Spleen (tissue), 11 donors: ENCODE data around the gene OVOL3. TPM values are rescaled to one million over a fixed set of nuclear protein-coding genes. Genes with fewer than 3 reads are reported as not detected.

Source experiments
- DNase-seq: peaks from one replicate; pipeline ENCODE4 v3.0.0-alpha.2; 2020
- H3K27ac ChIP-seq, 8 donors: fragments of 200-600 bp; sonication (generic) in 7 of 8; 1 replicate in 4 of 8; 2 replicates in 4 of 8; pipeline versions ENCODE4 v1.5.0 to v1.8.0; 2016 to 2021; ENCODE audit warnings: inconsistent platforms in 4 of 8, mild to moderate bottlenecking in 4 of 8, moderate library complexity in 1 of 8
- H3K27me3 ChIP-seq, 7 donors: fragments of 200-600 bp; sonication (generic) in 6 of 7; replicated peaks in 1 of 7; 1 replicate in 4 of 7; 2 replicates in 3 of 7; pipeline versions ENCODE4 v1.5.0 to v1.8.0; 2016 to 2021; ENCODE audit warnings: inconsistent platforms in 3 of 7, mild to moderate bottlenecking in 1 of 7
- H3K36me3 ChIP-seq, 6 donors: fragments of 200-600 bp; sonication (generic) in 5 of 6; 1 replicate in 4 of 6; 2 replicates in 2 of 6; pipeline versions ENCODE4 v1.5.0 to v1.8.0; 2016 to 2021; ENCODE audit warnings: inconsistent platforms in 2 of 6
- H3K4me1 ChIP-seq, 6 donors: fragments of 200-600 bp; sonication (generic) in 5 of 6; 1 replicate in 3 of 6; 2 replicates in 3 of 6; pipeline versions ENCODE4 v1.5.0 to v1.8.0; 2016 to 2021; ENCODE audit warnings: inconsistent platforms in 3 of 6
- H3K4me3 ChIP-seq, 8 donors: fragments of 200-600 bp; sonication (generic) in 7 of 8; 1 replicate in 4 of 8; 2 replicates in 4 of 8; pipeline versions ENCODE4 v1.5.0 to v1.8.0; 2016 to 2021; ENCODE audit warnings: inconsistent platforms in 4 of 8, mild to moderate bottlenecking in 4 of 8, moderate library complexity in 2 of 8
- H3K9me3 ChIP-seq, 8 donors: fragments of 200-600 bp; sonication (generic) in 7 of 8; 1 replicate in 4 of 8; 2 replicates in 4 of 8; pipeline versions ENCODE4 v1.5.0 to v1.8.0; 2016 to 2021; ENCODE audit warnings: inconsistent platforms in 4 of 8
- POLR2A ChIP-seq, 3 donors: fragments of 450-650 bp; IDR thresholded peaks; one replicate each; pipeline ENCODE4 v1.5.1; 2017; ENCODE audit warnings: antibody characterized with exemption in 3 of 3, mild to moderate bottlenecking in 1 of 3
- POLR2AphosphoS5 ChIP-seq, 3 donors: sonication (generic); formaldehyde crosslinking; IDR thresholded peaks; one replicate each; pipeline ENCODE4 v1.5.1; 2017; ENCODE audit warnings: antibody characterized with exemption in 3 of 3
- WGBS, 5 donors: extraction: QIAGEN DNeasy Blood & Tissue Kit in 3 of 5; methylation state at CpG; one replicate each; pipeline versions ENCODE4 v1.1.5 to v1.1.7; 2013 to 2018; 5-methylcytosine and 5-hydroxymethylcytosine counted together
- intact Hi-C: fragments of 100-400 bp; cut with DNase I; formaldehyde crosslinking; loops from one replicate; pipeline ENCODE4 v1.15.0; 2023; ENCODE audit warnings: low total_unique reads
- polyA plus RNA-seq, 3 donors: library from polyadenylated mRNA; stranded (reverse); fragments of 200-250 nt; gene quantifications; one replicate each; pipeline ENCODE4 v1.2.1, GENCODE V29; 2013
- total RNA-seq, 7 donors: library from RNA; depleted of rRNA in 3 of 7; stranded (reverse); fragments of >200 nt in 3 of 7; fragmentation: NEBNext Ultra II Directional in 4 of 7; extraction: Animal tissue kit (Norgen Biotek cat#: 25700) in 4 of 7; gene quantifications; one replicate each; pipeline versions ENCODE4 v1.1.0 to v1.2.1, GENCODE V29; 2016 to 2021
- TF ChIP-seq, protein P1 (sequence below), 11 experiments: fragments of 200-600 bp in 7 of 11; fragments of 450-650 bp in 4 of 11; sonication (generic) in 4 of 11; IDR thresholded peaks in 8 of 11; conservative IDR thresholded peaks in 3 of 11; 1 replicate in 7 of 11; 2 replicates in 4 of 11; pipeline versions ENCODE4 v1.4.0 to v1.8.0; 2016 to 2021; ENCODE audit warnings: antibody characterized with exemption in 11 of 11, inconsistent platforms in 4 of 11, mild to moderate bottlenecking in 1 of 11
- donor health status: healthy with polysubstance abuse.
- donor health status: DM: no; HTN: no; CAD: no; lungs with moderate emphysema.
- donor health status: DM: no; HTN: no; CAD: no.
- donor health status: Bipolar disorder and iron deficiency.
- donor health status: healthy.
- donor health status: DM: no; HTN: no; CAD: no.
- donor health status: DM: yes; HTN: yes; CAD: no.

OVOL3 gene
- total and polyA plus RNA-seq, 10 donors = 0.11 to 0.22 (median 0.19) TPM; not detected in 7

DNA sequence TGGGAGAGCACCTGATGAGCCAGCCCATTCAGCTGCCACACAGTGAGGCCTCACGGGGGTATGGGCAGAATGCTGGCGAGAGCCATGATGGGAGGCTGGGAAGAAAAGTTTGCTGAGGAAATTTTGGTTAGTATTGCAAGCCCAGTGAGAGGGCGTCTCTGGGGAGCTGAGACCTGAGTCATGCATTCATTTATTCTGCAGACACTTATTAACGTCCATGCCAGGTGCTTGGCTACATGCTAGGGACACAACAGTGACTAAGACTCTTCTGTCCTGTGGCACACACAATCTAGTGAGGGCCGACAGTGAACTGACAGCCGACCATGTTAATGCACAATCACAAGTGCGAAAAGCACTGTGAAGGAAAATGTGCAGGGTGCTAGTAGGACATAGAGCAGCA lies 29.0 kb upstream of the OVOL3 start:
- Histone ChIP-seq H3K27ac (no peak overlapping the region), H3K4me1 (no peaks in the 10 kb centered on the region), H3K4me3 (no peak overlapping the region), H3K9me3 (no peaks in the 10 kb centered on the region), H3K36me3 (peaks cover 0 to 74% (median 3%) of the 10 kb centered on the region in 6 donors), H3K27me3 (no peaks in the 10 kb centered on the region)
- intact Hi-C loops = no loop called here
- TF ChIP-seq POLR2A (IDR thresholded peaks at IDR 0.05) (no peak), POLR2AphosphoS5 (IDR thresholded peaks at IDR 0.05) (no peak)
- TF ChIP-seq, protein P1, sequence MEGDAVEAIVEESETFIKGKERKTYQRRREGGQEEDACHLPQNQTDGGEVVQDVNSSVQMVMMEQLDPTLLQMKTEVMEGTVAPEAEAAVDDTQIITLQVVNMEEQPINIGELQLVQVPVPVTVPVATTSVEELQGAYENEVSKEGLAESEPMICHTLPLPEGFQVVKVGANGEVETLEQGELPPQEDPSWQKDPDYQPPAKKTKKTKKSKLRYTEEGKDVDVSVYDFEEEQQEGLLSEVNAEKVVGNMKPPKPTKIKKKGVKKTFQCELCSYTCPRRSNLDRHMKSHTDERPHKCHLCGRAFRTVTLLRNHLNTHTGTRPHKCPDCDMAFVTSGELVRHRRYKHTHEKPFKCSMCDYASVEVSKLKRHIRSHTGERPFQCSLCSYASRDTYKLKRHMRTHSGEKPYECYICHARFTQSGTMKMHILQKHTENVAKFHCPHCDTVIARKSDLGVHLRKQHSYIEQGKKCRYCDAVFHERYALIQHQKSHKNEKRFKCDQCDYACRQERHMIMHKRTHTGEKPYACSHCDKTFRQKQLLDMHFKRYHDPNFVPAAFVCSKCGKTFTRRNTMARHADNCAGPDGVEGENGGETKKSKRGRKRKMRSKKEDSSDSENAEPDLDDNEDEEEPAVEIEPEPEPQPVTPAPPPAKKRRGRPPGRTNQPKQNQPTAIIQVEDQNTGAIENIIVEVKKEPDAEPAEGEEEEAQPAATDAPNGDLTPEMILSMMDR (IDR thresholded peaks at IDR 0.05 in 8 of 11, conservative IDR thresholded peaks at IDR 0.05 in 3 of 11) = no peak
- DNase-seq = no peak
- WGBS, 5 donors = 94 to 98% (median 95%) methylated on average over 7 of the region's 7 CpGs

DNA sequence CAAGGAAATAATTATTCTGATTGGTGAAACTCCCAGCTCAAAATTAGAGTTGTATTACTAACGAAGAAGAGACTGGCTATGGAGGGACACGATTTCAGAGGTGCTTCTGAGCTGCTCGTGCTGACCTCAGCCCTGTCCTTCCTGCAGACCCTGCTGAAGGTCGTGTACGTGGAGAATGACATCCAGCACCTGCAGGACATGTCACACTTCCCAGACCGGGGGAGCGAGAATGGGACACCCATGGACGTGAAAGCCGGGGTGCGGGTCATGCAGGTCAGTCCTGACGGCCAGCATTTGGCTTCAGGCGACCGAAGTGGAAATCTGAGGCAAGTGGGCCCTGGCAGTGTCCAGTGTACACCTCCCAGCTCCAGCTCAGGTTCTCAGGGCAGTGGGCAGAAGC lies 28.0 kb upstream of the OVOL3 start:
- peaks cover 0 to 82% (median 3%) of the 10 kb centered on the region in 6 donors for H3K36me3 ChIP-seq
- H3K9me3 ChIP-seq = no peaks in the 10 kb centered on the region
- no peaks in the 10 kb centered on the region for H3K27me3 ChIP-seq
- intact Hi-C loops = no loop called here
- TF ChIP-seq POLR2A (IDR thresholded peaks at IDR 0.05) (no peak), POLR2AphosphoS5 (IDR thresholded peaks at IDR 0.05) (no peak)
- TF ChIP-seq, protein P1 (IDR thresholded peaks at IDR 0.05 in 8 of 11, conservative IDR thresholded peaks at IDR 0.05 in 3 of 11) = no peak
- no peak for DNase-seq
- WGBS, 5 donors = 88 to 95% (median 94%) methylated on average over 13 of the region's 13 CpGs
- no peaks in the 10 kb centered on the region for H3K4me1 ChIP-seq
- H3K4me3 ChIP-seq = no peak overlapping the region
- no peak overlapping the region for H3K27ac ChIP-seq

DNA sequence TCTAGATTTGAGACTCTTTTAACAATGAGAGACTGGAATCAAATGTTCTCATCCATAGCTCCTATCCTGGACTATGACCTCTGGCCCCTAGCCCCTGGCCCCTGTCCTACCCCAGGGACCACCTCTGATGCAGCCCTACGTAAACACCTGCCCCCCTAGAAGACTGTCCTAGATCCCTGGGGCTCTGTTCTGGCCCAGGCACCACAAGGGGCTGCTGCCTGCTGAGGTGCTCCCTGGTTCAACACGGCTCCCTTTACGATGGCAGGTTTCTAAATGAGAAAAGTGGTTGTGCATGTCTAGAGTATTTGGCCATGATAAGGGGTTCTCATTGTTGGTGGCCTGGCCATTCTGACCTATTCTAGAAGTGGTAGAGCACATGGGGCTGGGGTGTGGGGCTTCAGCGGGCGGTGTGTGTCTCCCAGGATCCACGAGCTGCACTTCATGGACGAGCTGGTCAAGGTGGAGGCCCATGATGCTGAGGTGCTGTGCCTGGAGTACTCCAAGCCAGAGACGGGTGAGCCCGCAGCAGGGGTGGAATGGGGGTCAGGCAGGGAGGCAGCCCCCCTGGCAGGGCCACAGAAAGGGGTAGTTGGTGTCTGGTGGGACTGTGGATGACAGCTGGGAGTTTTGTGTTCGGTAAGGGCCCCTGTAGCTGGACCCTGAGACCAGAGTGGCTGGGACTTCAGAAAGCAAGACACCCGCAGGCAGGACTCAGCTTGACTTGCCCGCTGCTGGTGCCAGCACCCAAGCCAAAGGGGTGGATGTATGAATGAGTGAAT lies 26.5 kb upstream of the OVOL3 start:
- Histone ChIP-seq H3K4me1 (no peaks in the 10 kb centered on the region), H3K27ac (no peak overlapping the region), H3K27me3 (no peaks in the 10 kb centered on the region), H3K4me3 (no peak overlapping the region), H3K36me3 (peaks cover 0 to 91% (median 3%) of the 10 kb centered on the region in 6 donors), H3K9me3 (no peaks in the 10 kb centered on the region)
- no peak for DNase-seq
- whole genome bisulfite sequencing, 5 donors = 92 to 98% (median 96%) methylated on average over 11 to 12 of the region's 12 CpGs
- intact Hi-C loops = no loop called here
- TF ChIP-seq POLR2A (IDR thresholded peaks at IDR 0.05) (no peak), POLR2AphosphoS5 (IDR thresholded peaks at IDR 0.05) (no peak)
- TF ChIP-seq, protein P1 (IDR thresholded peaks at IDR 0.05 in 8 of 11, conservative IDR thresholded peaks at IDR 0.05 in 3 of 11) = no peak

DNA sequence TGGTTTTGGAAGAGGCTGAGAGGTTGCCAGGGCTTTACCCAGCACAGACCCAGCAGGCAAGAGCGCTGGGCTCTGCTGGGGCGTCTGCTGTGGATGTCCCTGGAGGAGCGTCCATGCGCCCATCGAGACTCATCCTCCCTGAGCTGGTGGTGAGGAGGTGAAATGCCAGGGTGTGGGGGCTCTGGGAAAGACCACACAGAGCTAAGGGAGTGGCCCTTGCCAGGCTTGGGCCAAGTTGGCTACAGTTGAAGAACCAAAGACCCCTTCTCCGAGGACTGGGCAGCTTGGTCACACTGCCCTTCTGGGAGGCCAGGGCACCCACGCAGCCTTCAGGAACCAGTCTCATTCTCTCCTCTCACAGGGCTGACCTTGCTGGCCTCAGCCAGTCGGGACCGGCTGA lies 24.6 kb upstream of the OVOL3 start:
- DNase-seq = no peak
- intact Hi-C loops = no loop called here
- TF ChIP-seq, protein P1 (IDR thresholded peaks at IDR 0.05 in 8 of 11, conservative IDR thresholded peaks at IDR 0.05 in 3 of 11) = no peak
- TF ChIP-seq POLR2A (IDR thresholded peaks at IDR 0.05) (no peak), POLR2AphosphoS5 (IDR thresholded peaks at IDR 0.05) (no peak)
- Histone ChIP-seq H3K27ac (no peak overlapping the region), H3K36me3 (peaks cover 0 to 98% (median 2%) of the 10 kb centered on the region in 6 donors), H3K4me3 (no peak overlapping the region), H3K27me3 (no peaks in the 10 kb centered on the region), H3K4me1 (no peaks in the 10 kb centered on the region), H3K9me3 (no peaks in the 10 kb centered on the region)
- WGBS, 5 donors = 93 to 98% (median 97%) methylated on average over 9 of the region's 9 CpGs
